ENCODE results near the gene P3R3URF.

The P3R3URF gene

DNA sequence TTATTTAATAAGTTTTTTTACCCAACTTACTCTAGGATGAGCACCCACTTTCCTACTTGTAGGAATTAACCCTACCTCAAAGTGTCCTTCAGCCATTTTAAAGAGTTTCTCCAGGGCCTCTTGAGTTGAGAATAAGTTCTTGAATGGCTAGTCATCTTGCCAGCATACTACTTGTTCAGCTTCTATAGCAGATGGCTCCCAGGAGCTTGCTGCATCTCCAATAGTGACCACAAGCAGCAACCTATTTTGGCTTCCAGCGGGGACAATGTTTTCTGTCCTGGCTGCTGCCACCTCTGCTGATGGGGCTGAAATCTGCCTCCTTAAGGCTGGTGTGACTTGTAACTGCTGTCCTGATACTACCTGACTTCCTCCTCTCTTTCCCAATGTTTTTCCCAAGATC, 23.1 kb downstream of the P3R3URF start:
- TF ChIP-seq, protein P1, sequence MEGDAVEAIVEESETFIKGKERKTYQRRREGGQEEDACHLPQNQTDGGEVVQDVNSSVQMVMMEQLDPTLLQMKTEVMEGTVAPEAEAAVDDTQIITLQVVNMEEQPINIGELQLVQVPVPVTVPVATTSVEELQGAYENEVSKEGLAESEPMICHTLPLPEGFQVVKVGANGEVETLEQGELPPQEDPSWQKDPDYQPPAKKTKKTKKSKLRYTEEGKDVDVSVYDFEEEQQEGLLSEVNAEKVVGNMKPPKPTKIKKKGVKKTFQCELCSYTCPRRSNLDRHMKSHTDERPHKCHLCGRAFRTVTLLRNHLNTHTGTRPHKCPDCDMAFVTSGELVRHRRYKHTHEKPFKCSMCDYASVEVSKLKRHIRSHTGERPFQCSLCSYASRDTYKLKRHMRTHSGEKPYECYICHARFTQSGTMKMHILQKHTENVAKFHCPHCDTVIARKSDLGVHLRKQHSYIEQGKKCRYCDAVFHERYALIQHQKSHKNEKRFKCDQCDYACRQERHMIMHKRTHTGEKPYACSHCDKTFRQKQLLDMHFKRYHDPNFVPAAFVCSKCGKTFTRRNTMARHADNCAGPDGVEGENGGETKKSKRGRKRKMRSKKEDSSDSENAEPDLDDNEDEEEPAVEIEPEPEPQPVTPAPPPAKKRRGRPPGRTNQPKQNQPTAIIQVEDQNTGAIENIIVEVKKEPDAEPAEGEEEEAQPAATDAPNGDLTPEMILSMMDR (IDR thresholded peaks at IDR 0.05; ENCODE audit: low read depth, low read length, missing control alignments): no peak
- no peak for DNase-seq (ENCODE audit: extremely low read depth, low read depth)
- no peak overlapping the region for H3K4me3 ChIP-seq (replicated peaks; ENCODE audit: low read depth, low read length)

DNA sequence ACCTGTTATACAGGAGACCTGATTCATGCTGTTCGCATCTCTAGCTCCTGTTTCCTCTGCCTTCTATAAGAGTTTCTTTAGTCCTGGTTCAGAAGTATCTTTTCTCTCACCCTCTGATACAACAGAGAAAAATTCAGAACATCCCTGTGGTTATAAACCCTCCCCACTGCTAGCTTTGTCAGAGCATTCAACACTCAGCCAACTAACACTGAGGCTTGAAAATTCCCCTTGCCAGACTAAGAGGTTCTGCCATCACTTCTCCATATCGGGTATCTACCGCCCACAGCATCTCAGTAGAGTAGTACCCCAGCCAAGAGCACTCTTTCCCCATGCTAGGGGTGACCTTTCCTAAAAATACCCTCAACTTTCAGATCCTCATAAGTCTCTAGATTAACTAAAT, 24.3 kb downstream of the P3R3URF start:
- no peak for DNase-seq (ENCODE audit: extremely low read depth, low read depth)
- TF ChIP-seq, protein P1 (IDR thresholded peaks at IDR 0.05; ENCODE audit: low read depth, low read length, missing control alignments): no peak
- no peak overlapping the region for H3K4me3 ChIP-seq (replicated peaks; ENCODE audit: low read depth, low read length)

DNA sequence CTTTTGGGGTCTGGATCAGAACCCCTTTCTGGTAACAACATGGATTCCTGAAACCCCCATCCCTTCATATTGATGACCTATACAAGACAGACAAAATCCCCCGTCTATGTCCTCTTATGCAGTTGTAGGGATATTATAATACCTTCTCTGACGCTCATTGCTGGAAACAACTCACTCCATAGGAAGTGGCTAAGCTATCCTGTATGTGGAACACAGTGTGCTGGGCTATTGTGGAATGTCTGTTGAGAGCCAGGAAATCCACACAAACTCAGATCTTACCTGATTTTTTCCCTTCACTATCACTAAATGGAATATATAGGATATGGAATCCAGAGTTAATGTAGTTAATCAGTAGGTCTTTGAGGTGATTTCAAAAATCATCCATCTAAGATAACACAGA, 26.2 kb downstream of the P3R3URF start:
- TF ChIP-seq, protein P1 (IDR thresholded peaks at IDR 0.05; ENCODE audit: low read depth, low read length, missing control alignments): no peak
- no peak for DNase-seq (ENCODE audit: extremely low read depth, low read depth)
- no peak overlapping the region for H3K4me3 ChIP-seq (replicated peaks; ENCODE audit: low read depth, low read length)

DNA sequence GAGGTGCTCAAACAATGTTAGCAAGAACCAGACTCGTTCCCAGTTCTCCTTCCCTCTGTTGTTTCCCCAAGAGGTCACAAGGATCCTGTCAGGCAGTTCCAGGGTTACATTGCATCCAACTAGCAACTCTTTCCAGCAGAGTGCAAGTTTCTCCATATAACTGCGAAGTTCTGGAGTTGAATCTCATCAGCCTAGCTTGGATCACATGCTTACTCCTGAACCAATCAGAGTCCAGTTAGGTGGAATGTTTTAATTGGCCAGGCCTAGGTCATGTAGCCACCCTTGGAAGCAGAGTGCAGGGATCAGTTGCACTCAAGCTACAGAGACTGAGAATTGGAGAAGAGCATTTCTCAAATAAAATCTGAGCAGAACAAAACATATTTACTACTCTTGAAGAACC, 28.0 kb downstream of the P3R3URF start:
- H3K4me3 ChIP-seq (replicated peaks; ENCODE audit: low read depth, low read length): no peak overlapping the region
- TF ChIP-seq, protein P1 (IDR thresholded peaks at IDR 0.05; ENCODE audit: low read depth, low read length, missing control alignments): no peak
- DNase-seq (ENCODE audit: extremely low read depth, low read depth): no peak

DNA sequence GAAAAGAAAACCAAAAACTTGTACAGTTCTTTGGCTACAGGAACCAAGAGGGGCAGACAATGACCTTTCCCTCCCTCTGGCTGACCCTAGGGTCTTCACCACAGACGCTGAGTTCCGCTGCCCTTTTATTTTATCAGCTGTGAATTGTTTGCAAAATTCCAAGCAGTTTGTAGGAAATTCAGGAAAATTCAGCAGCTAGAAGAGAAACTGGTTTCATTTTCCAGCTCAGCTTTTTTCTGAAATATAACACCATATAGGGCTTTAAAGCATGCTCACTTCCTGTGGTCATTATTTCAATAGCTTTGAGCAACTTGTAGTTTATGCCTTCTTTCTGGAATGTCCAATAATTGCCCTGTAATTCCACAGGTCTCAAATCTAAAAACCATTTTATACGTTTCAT, 38.4 kb downstream of the P3R3URF start:
- DNase-seq (ENCODE audit: extremely low read depth, low read depth): no peak

DNA sequence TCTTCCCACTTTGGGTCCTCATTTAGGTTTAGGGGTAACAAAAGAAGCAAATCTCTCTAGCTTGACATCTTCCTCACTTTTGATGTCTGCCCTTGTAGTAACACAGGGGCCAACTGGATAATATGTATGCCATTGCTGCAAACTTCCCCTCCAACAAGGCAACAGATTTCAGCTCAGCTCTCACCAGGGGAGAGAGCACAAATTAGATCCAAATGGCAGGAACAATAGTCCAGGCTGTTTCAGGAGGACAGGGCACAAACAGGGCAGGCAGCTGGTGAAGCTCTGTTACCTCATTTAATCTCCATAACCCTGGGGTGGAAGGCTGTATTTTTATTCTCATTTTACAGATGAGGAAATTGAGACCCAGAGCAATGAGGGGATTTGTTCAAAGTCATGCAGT, 39.6 kb downstream of the P3R3URF start:
- TF ChIP-seq, protein P1 (IDR thresholded peaks at IDR 0.05; ENCODE audit: low read depth, low read length, missing control alignments): no peak
- no peak overlapping the region for H3K4me3 ChIP-seq (replicated peaks; ENCODE audit: low read depth, low read length)
- no peak for DNase-seq (ENCODE audit: extremely low read depth, low read depth)

More for the DNA sequence above, 38.4 kb downstream of the P3R3URF start:
- H3K4me3 ChIP-seq (replicated peaks; ENCODE audit: low read depth, low read length): peak overlapping the region; percentile 14
- TF ChIP-seq, protein P1 (IDR thresholded peaks at IDR 0.05; ENCODE audit: low read depth, low read length, missing control alignments): no peak

DNA sequence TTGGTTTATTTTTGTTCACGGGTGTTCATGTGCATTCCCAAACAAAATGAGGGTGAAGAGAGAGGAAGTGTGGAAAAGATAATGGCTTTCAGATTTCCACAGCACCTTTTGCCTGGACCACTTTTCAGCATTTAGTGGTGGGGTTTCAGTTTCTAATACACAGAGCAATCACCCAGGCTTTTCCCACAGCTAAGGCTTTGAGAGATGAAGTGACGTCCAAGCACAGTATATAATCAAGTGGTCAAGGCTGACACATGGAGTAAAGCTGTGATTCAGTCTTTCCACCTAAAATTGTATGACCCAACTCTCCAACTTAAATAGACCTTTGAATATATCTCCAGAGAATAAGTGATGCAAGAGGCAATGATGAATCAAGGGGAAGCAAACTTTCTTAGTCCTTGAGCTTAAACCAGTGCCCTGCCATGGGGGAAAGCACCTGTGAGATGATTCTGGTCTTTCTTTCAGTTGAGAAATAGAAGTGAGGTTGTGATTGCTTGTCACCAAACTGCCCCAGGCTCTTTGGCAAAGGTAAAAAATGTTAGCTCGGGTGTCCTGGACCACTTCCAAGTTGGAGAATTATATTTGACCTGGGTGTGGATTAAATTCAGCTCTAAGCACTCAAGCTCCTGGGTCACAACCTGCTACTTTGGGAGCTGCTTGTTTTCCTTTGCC, 41.5 kb downstream of the P3R3URF start:
- TF ChIP-seq, protein P1 (IDR thresholded peaks at IDR 0.05; ENCODE audit: low read depth, low read length, missing control alignments): no peak
- no peak overlapping the region for H3K4me3 ChIP-seq (replicated peaks; ENCODE audit: low read depth, low read length)
- no peak for DNase-seq (ENCODE audit: extremely low read depth, low read depth)
